Ramos (cell line): ENCODE results near the gene ESAM.

Source experiments
- in situ Hi-C: fragments of 300-500 bp; cut with MboI; formaldehyde crosslinking; loops from one replicate; pipeline ENCODE4 v1.14.3; 2022; ENCODE audit warnings: low sequenced_read_pairs; ENCODE audit not compliant: unreplicated experiment

Gene ESAM

GRCh38 chr11:124754309-124754708 is 7.8 kb downstream of the ESAM start:
- in situ Hi-C loops = loop anchor here (10.0 kb wide), 1 partner anchor 80 kb away; the partner anchor contains the start of genes SIAE and SPA17

DNA sequence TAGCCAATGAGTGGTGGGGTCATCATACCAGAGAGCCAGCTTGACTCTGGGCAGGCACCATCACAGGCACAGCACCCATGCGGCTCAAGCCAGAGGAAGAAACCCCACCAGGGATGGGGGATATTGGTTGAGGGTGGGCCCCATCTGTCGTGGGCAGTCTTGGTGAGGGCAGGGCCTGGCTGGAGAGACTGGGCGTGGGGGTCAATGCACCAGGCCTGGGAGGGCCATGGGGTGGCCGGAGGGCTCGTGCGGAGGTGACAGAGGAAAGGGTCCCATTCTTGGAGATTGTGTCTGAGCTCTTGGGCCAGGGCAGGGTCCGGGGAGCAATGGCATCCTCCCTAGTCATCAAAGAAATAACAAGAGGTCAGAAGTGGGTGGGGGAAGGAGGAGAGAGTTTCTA is 8.5 kb downstream of the ESAM start:
- in situ Hi-C loops = loop anchor here (10.0 kb wide), 1 partner anchor 79 kb away; the partner anchor contains the start of genes SIAE and SPA17

GRCh38 chr11:124753205-124753604 is 8.9 kb downstream of the ESAM start:
- in situ Hi-C loops = loop anchor here (10.0 kb wide), 1 partner anchor 78 kb away; the partner anchor contains the start of genes SIAE and SPA17

- in situ Hi-C loops = loop anchor here (10.0 kb wide), 1 partner anchor 78 kb away; the partner anchor contains the start of genes SIAE and SPA17
Measured at GRCh38 chr11:124752471-124753102, 9.5 kb downstream of the ESAM start.

DNA sequence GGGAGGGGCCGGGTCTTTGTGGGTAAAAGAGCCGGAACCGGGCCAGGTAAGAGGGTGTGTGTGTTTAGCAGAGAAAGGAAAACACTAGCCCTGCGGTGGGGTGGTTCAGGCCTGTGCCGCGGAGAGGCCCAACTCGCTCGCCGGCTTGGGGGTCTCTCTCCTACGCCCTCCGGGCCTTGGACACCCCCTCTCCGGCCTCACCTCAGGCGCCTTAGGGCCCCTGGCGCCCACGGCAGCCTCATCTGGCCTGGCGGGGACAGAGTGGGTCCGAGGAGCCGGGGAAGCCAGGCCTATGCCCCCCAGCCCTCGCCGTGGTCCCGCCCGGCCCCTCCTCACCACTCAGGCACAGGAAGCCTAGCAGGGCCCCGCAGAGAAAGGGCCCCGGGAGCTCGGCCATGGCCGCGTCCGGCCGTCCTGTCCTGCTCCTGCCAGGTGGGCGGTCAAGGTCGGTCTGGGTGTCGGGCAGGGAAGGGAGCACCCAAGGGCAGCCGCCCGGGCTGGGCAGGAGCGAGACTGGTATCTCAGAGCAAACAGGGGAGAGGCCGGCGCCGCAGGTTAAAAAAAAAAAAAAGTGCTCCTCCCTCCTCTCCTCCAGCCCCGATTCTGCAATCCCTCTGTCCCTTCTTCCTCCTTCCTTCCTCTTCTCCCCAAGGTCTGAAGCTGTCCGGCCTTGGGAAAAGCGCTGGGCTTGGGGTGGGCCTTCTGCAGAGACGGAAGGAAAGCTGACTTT is 10.2 kb downstream of the ESAM start, which contains the start of gene VSIG2:
VSIG2 (minus strand) TSS at position 515 of the 730 bp plus-strand sequence; CDS start at position 397, 118 bp downstream.
- in situ Hi-C loops = loop anchor here (10.0 kb wide), 1 partner anchor 77 kb away; the partner anchor contains the start of genes SIAE and SPA17

DNA sequence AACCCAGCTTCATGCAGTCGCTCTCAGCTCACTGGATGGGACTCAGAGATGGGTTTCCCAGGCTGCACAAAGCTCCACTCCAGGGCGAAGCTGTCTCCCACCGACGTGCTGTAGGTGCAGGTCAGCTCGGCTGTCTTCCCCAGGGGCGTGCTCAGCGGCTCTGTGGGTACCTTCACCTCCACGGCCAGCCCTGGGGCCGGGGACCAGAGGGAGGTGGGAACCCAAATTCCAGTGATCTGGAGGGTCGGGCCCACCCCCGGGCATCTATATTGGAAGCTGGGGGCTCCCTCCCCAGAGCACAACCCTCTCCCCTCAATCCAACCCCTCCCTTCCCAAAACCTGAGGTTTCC is 10.7 kb downstream of the ESAM start:
- in situ Hi-C loops = loop anchor here (10.0 kb wide), 1 partner anchor 77 kb away; the partner anchor contains the start of genes SIAE and SPA17

GRCh38 chr11:124749912-124750311 is 12.2 kb downstream of the ESAM start:
- in situ Hi-C loops = loop anchor here (10.0 kb wide), 1 partner anchor 75 kb away; the partner anchor contains the start of genes SIAE and SPA17

GRCh38 chr11:124748481-124749343 is 13.4 kb downstream of the ESAM start:
- in situ Hi-C loops = no loop called here

DNA sequence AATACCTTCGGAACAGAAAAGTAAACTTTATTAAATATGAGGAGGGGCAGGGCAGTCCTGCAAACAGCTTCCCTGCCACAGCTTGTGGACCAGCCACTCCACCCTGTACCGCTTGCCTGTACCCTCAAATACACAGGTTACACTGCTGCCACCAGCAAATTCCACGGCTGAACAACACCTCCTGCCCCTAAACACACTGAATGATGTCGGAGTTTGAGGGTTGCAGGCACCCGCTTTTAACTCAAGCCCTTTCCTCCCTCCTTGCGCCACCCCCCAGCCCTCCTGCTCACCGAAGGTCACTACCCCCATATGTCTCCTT is 14.0 kb downstream of the ESAM start:
- in situ Hi-C loops = no loop called here

DNA sequence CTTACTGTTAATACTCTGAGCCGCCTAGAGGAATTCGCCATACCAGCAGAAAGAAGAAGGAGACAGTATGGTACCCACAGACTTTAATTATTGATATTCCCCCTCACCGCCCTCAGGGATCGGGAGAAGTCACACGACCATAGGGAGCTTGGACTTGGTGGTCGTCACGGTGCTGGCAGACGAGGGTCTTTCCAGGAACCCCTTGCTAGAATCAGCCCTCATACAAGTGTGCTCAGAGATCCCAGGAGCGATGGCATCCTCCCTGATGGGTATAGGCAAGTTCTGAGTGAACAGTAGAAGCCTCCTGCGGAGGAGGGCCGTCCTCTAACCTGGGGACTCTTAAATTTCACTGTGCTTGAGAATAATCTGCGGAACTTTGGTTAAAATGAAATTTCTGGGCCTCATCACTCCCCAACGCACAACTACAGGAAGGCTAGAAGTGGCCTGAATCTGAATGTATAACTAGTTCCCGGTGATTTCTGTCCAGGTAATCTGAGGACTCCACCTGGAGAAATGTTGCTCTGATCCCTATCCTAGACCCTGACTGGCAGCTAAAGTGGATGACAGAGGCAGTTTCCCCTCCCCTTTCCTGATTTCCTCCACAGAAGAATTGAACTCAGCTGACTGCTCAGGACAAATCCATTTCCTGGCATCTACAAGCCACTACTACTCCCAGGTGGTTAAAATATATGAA is 14.5 kb downstream of the ESAM start:
- in situ Hi-C loops = no loop called here

DNA sequence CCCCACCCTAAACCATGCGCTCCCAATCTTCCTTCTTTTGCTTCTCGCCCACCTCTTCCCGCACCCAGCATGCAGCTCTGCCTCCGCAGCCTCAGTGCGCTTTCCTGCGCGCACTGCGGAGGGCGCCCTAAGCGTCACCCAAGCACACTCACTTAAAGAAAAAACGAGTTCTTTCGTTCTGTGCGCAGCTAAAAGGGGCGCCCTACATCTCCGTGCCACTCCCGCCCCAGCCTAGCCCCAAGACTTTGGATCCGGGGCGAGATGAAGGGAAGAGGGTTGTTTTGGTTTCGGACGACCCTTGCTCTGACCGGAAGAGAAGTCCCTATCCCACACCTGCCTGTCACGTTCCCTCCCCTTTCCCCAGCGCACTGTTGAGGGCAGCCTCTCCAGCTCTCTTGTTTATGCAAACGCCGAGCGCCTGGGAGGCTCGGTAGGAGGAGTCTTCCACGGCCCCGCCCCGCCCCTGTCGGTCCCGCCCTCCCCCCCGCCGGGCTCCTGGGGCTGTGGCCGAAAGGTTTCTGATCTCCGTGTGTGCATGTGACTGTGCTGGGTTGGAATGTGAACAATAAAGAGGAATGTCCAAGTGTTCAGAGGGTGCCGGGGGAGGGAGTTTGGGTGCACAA is 15.4 kb downstream of the ESAM start:
- in situ Hi-C loops = no loop called here

- in situ Hi-C loops = no loop called here
Measured at GRCh38 chr11:124745835-124746620, 16.1 kb downstream of the ESAM start.

DNA sequence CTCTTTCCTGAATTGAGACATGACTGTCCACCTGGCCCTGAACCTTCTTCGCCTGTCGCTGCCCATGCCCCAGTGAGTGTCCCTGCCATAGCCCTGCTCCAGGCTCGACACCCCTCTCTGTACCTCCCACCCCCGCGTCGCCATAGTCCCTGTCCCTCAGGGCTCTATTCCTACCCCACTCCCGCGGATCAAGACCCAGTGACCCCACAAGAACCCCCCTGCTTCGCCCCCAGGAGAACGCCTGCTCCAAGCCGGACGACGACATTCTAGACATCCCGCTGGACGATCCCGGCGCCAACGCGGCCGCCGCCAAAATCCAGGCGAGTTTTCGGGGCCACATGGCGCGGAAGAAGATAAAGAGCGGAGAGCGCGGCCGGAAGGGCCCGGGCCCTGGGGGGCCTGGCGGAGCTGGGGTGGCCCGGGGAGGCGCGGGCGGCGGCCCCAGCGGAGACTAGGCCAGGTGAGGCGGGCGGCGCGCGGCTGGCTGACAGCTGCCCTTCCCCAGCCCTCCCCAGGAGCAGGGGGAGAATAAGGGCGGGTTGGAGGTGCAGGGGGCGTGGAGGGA is 16.7 kb downstream of the ESAM start:
- in situ Hi-C loops = no loop called here

DNA sequence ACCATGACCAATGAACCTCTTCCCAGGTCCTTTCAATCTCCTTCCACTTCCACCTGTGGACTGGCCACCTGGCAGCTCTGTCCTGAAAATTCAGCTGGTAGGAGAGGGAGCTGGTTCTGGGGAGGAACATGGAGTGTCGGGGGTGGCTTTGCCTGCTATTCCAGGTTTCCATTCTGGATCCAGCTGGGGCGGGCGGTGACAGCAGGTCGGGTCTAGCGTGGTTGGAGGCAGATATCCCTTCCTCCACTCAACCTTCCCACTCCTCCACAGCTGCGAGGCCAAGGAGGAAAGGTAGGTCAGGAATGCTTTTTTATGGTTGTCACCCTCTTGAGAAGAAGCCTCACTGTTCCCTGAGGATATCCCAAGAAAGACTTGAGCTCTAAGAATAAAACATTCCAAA is 19.0 kb downstream of the ESAM start:
- in situ Hi-C loops = no loop called here

DNA sequence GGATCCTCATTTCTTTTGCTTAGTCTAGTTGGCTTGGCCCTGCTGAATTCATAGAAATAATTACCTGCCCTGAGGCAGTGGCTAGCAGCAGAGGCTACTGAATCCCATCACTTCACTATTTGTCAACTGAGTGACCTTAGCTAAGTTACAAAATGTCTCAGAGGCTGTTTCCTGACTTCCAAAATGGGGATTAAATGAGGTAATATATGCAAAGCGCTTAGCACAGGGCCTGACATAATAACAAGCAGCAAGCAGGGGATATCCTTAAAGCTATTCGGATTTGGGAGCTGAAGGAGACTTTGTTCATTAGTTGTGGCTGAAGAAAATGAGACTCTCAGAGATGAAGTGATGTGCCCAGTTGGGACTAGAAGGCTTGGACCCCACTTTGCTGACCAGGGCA is 19.5 kb downstream of the ESAM start:
- in situ Hi-C loops = no loop called here

DNA sequence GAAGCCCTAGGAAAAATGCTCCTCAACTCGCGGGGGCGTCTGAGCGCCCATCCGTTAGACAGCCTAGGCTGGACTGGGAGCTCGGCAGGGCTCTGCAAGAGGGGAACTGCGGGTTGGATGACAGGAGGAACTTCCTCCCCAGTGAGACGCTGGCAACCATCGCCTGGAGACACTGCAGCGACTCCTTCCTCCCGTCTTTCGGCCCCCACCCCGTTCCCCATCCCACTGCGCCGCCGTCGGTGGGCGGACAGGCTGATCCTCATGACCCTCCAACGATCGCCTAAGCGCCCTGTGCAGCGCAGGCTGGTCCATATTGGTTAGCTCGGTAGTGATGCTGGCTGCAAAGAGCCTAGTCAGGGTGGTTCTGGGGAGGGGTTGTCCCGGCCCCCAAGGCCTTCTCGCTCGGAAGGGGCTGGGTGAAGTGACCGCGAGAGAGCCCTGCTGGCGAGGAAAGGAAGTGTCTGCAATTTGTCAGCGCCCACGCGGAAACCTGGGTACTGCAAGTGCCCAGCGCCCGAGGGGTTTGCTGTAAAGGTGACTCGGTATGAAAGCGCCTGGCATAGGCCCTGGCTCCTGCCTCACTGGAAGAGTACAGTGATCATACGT is 21.7 kb downstream of the ESAM start:
- in situ Hi-C loops = no loop called here

DNA sequence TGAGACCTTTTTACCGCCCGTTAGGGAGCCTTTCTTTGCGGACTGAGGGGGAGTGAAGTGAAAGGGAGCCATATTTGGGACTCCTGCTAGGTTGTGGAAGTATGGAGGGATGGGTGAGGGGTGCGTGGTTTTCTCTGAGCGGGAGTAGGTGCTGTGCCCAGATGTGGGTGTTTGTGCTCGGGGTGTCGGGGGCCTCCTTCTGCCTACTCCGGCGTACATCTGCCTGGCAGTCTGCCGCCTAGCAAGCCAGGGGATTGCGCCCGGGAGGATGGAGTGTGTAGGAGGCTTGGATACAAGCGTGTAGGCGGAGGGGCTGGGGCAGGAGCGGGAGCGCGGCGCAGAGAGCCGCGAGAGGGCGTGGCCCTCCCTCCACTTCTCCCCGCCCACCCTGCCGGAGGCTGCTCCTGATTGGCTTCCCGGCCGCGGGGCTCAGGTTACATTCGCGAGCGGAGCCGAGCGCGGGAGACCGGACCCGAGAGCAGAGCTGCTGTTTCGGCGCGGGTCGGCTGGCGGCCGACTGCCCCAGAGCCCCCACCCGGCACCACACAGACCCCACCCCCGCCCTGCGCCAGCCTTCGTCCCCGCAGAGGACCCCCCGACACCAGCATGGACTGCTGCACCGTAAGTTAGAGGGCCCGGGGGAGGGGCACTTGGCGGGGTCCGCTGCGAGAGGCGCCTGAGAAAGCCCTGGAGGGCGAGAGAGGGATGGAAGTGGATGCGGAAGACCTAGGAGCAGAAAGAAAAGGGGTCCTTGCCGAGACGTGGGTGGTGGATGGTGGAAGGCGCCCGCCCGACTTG is 22.4 kb downstream of the ESAM start, which contains the start of gene NRGN:
NRGN (plus strand) TSS at position 464 of the 798 bp plus-strand sequence; CDS start at position 607, 143 bp downstream.
- in situ Hi-C loops = no loop called here
